ENCODE results near the gene FHL5.

- TF ChIP-seq CTCF (IDR thresholded peaks at IDR 0.05) (no peak), EZH2 (IDR thresholded peaks at IDR 0.05; ENCODE audit: borderline replicate concordance, insufficient read depth, low read depth, low read length, poor library complexity, severe bottlenecking) (no peak)
Observed at GRCh38 chr6:96652552-96652951, 89.6 kb downstream of the FHL5 start.

All from B cell (primary cell).